HepG2 (cell line): ENCODE results near the gene CES3. TPM values are rescaled to one million over a fixed set of nuclear protein-coding genes. Genes with fewer than 3 reads are reported as not detected.

Experiments
- ATF3 ChIP-seq: sonication (generic); formaldehyde crosslinking; IDR thresholded peaks from 2 replicates; pipeline ENCODE4 v1.4.0; 2020; ENCODE audit warnings: missing genetic modification reagents
- CBX1 ChIP-seq: IDR thresholded peaks from one replicate; pipeline ENCODE4 v1.6.1; 2016; ENCODE audit warnings: antibody characterized with exemption, low read depth
- GATAD1 ChIP-seq: IDR thresholded peaks from 2 replicates; pipeline ENCODE4 v1.6.1; 2016; ENCODE audit warnings: missing genetic modification reagents, missing compliant biosample characterization
- KDM6A ChIP-seq: IDR thresholded peaks from 2 replicates; pipeline ENCODE4 v1.6.1; 2016; ENCODE audit warnings: low read depth
- SNAPC2 ChIP-seq: sonication (generic); formaldehyde crosslinking; IDR thresholded peaks from 2 replicates; pipeline ENCODE4 v1.8.1; 2022; ENCODE audit warnings: mild to moderate bottlenecking, missing genetic modification reagents
- ZC3H4 ChIP-seq: sonication (generic); formaldehyde crosslinking; IDR thresholded peaks from 2 replicates; pipeline ENCODE4 v1.4.0; 2020; ENCODE audit warnings: missing genetic modification reagents, borderline replicate concordance
- ZNF563 ChIP-seq: sonication (generic); formaldehyde crosslinking; IDR thresholded peaks from 2 replicates; pipeline ENCODE4 v1.8.0; 2022; ENCODE audit warnings: mild to moderate bottlenecking, moderate library complexity, missing genetic modification reagents
- polyA plus RNA-seq, 8 experiments: library from polyadenylated mRNA; depleted of rRNA in 3 of 8; stranded (reverse) in 7 of 8; unstranded in 1 of 8; fragments of >200 nt; fragmentation: Illumina TruSeq in 4 of 8; extraction: Trizol in 4 of 8; gene quantifications; 2 replicates each; pipeline versions ENCODE4 v1.2.1 to v1.2.3, GENCODE V29; 2011 to 2016; ENCODE audit warnings: low read depth in 4 of 8, missing spikeins in 1 of 8, mixed read lengths in 1 of 8; ENCODE audit not compliant: insufficient read depth in 1 of 8
- total RNA-seq, 5 experiments: library from RNA; depleted of rRNA; stranded (reverse); fragments of >200 nt; fragmentation: Illumina TruSeq; extraction: Trizol; gene quantifications; 2 replicates each; pipeline ENCODE4 v1.2.3, GENCODE V29; 2016; ENCODE audit warnings: low read depth in 1 of 5
- TF ChIP-seq, protein P1 (sequence below): sonication (generic); formaldehyde crosslinking; IDR thresholded peaks from 2 replicates; pipeline ENCODE4 v1.5.0; 2020; ENCODE audit warnings: mild to moderate bottlenecking, missing genetic modification reagents
- TF ChIP-seq, protein P2 (sequence below): IDR thresholded peaks from 2 replicates; pipeline ENCODE4 v1.6.1; 2012; ENCODE audit warnings: low read length, improper control_type of control experiment
- TF ChIP-seq, protein P3 (sequence below): sonication (generic); formaldehyde crosslinking; IDR thresholded peaks from 2 replicates; pipeline ENCODE4 v1.4.0; 2020; ENCODE audit warnings: missing genetic modification reagents, borderline replicate concordance
- TF ChIP-seq, protein P4 (sequence below): sonication (generic); formaldehyde crosslinking; IDR thresholded peaks from 2 replicates; pipeline ENCODE4 v1.4.0; 2020; ENCODE audit warnings: missing genetic modification reagents, mild to moderate bottlenecking, borderline replicate concordance
- TF ChIP-seq, protein P5 (sequence below): sonication (generic); formaldehyde crosslinking; conservative IDR thresholded peaks from 2 replicates; pipeline ENCODE4 v1.8.0; 2022; ENCODE audit warnings: low read depth, missing genetic modification reagents

The CES3 gene
- total and polyA plus RNA-seq, 2 of the 13 experiments (the other 11 are each of a cell fraction or from before 2014, with no cell fraction given): 6.6 to 17.4 TPM

DNA sequence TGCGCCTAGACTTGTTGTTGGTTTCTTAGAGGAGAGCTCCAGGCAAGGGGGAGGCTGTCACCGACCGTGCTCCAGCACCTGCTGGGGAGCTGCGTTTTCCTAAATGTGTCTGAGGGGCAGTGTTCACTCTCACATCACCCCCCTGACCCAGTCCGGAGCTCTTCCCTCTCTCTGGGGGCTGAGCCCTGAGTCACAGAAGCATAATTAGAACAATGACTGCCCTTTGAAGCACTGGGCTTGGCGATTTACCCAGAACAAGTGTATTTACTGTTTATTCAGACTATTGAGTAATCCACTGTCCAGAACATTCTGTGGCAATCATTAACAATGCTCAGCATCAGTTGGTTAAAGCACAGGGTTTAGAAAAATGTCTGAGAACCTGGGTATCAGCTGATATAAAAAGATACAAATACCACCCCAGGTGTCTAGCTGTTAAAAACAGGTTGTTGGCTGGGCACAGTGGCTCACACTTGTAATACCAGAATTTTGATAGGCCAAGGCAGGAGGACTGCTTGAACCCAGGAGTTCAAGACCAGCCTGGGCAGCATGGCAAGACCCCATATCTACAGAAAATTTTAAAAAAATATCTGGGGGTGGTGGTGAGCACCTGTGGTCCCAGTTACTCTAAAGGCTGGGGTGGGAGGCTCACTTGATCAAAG, 35.4 kb downstream of the CES3 start (continued):
- TF ChIP-seq SNAPC2 (CRISPR knock-in tag) (no peak), KDM6A (CRISPR knock-in tag) (no peak), ZC3H4 (CRISPR knock-in tag) (no peak), CBX1 (no peak), GATAD1 (CRISPR knock-in tag) (no peak), ATF3 (CRISPR knock-in tag) (no peak), ZNF563 (CRISPR knock-in tag) (no peak)
- TF ChIP-seq, protein P1, sequence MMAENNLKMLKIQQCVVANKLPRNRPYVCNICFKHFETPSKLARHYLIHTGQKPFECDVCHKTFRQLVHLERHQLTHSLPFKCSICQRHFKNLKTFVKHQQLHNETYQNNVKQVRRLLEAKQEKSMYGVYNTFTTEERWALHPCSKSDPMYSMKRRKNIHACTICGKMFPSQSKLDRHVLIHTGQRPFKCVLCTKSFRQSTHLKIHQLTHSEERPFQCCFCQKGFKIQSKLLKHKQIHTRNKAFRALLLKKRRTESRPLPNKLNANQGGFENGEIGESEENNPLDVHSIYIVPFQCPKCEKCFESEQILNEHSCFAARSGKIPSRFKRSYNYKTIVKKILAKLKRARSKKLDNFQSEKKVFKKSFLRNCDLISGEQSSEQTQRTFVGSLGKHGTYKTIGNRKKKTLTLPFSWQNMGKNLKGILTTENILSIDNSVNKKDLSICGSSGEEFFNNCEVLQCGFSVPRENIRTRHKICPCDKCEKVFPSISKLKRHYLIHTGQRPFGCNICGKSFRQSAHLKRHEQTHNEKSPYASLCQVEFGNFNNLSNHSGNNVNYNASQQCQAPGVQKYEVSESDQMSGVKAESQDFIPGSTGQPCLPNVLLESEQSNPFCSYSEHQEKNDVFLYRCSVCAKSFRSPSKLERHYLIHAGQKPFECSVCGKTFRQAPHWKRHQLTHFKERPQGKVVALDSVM (CRISPR knock-in tag): 0 out of 2 replicates have a peak, but pooled peaks have one; percentile 15
- TF ChIP-seq, protein P2, sequence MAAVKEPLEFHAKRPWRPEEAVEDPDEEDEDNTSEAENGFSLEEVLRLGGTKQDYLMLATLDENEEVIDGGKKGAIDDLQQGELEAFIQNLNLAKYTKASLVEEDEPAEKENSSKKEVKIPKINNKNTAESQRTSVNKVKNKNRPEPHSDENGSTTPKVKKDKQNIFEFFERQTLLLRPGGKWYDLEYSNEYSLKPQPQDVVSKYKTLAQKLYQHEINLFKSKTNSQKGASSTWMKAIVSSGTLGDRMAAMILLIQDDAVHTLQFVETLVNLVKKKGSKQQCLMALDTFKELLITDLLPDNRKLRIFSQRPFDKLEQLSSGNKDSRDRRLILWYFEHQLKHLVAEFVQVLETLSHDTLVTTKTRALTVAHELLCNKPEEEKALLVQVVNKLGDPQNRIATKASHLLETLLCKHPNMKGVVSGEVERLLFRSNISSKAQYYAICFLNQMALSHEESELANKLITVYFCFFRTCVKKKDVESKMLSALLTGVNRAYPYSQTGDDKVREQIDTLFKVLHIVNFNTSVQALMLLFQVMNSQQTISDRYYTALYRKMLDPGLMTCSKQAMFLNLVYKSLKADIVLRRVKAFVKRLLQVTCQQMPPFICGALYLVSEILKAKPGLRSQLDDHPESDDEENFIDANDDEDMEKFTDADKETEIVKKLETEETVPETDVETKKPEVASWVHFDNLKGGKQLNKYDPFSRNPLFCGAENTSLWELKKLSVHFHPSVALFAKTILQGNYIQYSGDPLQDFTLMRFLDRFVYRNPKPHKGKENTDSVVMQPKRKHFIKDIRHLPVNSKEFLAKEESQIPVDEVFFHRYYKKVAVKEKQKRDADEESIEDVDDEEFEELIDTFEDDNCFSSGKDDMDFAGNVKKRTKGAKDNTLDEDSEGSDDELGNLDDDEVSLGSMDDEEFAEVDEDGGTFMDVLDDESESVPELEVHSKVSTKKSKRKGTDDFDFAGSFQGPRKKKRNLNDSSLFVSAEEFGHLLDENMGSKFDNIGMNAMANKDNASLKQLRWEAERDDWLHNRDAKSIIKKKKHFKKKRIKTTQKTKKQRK: no peak
- TF ChIP-seq, protein P3, sequence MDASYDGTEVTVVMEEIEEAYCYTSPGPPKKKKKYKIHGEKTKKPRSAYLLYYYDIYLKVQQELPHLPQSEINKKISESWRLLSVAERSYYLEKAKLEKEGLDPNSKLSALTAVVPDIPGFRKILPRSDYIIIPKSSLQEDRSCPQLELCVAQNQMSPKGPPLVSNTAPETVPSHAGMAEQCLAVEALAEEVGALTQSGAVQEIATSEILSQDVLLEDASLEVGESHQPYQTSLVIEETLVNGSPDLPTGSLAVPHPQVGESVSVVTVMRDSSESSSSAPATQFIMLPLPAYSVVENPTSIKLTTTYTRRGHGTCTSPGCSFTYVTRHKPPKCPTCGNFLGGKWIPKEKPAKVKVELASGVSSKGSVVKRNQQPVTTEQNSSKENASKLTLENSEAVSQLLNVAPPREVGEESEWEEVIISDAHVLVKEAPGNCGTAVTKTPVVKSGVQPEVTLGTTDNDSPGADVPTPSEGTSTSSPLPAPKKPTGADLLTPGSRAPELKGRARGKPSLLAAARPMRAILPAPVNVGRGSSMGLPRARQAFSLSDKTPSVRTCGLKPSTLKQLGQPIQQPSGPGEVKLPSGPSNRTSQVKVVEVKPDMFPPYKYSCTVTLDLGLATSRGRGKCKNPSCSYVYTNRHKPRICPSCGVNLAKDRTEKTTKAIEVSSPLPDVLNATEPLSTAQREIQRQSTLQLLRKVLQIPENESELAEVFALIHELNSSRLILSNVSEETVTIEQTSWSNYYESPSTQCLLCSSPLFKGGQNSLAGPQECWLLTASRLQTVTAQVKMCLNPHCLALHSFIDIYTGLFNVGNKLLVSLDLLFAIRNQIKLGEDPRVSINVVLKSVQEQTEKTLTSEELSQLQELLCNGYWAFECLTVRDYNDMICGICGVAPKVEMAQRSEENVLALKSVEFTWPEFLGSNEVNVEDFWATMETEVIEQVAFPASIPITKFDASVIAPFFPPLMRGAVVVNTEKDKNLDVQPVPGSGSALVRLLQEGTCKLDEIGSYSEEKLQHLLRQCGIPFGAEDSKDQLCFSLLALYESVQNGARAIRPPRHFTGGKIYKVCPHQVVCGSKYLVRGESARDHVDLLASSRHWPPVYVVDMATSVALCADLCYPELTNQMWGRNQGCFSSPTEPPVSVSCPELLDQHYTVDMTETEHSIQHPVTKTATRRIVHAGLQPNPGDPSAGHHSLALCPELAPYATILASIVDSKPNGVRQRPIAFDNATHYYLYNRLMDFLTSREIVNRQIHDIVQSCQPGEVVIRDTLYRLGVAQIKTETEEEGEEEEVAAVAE (CRISPR knock-in tag): no peak
- TF ChIP-seq, protein P4, sequence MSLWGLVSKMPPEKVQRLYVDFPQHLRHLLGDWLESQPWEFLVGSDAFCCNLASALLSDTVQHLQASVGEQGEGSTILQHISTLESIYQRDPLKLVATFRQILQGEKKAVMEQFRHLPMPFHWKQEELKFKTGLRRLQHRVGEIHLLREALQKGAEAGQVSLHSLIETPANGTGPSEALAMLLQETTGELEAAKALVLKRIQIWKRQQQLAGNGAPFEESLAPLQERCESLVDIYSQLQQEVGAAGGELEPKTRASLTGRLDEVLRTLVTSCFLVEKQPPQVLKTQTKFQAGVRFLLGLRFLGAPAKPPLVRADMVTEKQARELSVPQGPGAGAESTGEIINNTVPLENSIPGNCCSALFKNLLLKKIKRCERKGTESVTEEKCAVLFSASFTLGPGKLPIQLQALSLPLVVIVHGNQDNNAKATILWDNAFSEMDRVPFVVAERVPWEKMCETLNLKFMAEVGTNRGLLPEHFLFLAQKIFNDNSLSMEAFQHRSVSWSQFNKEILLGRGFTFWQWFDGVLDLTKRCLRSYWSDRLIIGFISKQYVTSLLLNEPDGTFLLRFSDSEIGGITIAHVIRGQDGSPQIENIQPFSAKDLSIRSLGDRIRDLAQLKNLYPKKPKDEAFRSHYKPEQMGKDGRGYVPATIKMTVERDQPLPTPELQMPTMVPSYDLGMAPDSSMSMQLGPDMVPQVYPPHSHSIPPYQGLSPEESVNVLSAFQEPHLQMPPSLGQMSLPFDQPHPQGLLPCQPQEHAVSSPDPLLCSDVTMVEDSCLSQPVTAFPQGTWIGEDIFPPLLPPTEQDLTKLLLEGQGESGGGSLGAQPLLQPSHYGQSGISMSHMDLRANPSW: no peak
- TF ChIP-seq, protein P5, sequence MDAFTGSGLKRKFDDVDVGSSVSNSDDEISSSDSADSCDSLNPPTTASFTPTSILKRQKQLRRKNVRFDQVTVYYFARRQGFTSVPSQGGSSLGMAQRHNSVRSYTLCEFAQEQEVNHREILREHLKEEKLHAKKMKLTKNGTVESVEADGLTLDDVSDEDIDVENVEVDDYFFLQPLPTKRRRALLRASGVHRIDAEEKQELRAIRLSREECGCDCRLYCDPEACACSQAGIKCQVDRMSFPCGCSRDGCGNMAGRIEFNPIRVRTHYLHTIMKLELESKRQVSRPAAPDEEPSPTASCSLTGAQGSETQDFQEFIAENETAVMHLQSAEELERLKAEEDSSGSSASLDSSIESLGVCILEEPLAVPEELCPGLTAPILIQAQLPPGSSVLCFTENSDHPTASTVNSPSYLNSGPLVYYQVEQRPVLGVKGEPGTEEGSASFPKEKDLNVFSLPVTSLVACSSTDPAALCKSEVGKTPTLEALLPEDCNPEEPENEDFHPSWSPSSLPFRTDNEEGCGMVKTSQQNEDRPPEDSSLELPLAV (CRISPR knock-in tag): no peak
